H9 (cell line): ENCODE data around the gene PELO. TPM values are rescaled to one million over a fixed set of nuclear protein-coding genes. Genes with fewer than 3 reads are reported as not detected.

Source experiments
- DNase-seq: peaks from one replicate; pipeline ENCODE4 v3.0.0-alpha.2; 2017
- H2AFZ ChIP-seq: one replicate; pipeline ENCODE4 v1.6.1; 2013; ENCODE audit warnings: mild to moderate bottlenecking, low read length, control low read depth, moderate library complexity
- H2AK5ac ChIP-seq: 2 replicates; pipeline ENCODE4 v1.6.1; 2013; ENCODE audit warnings: low read length, control low read depth, mixed read lengths; ENCODE audit not compliant: insufficient read length
- H2BK120ac ChIP-seq: one replicate; pipeline ENCODE4 v1.6.1; 2013; ENCODE audit warnings: low read depth, mild to moderate bottlenecking, low read length, control low read depth, inconsistent platforms; ENCODE audit not compliant: poor library complexity, severe bottlenecking
- H2BK12ac ChIP-seq: 2 replicates; pipeline ENCODE4 v1.6.1; 2013; ENCODE audit warnings: low read length, control low read depth, mixed read lengths, low read depth; ENCODE audit not compliant: insufficient read length
- H2BK15ac ChIP-seq: 2 replicates; pipeline ENCODE4 v1.6.1; 2013; ENCODE audit warnings: low read depth, low read length, control low read depth
- H2BK20ac ChIP-seq: one replicate; pipeline ENCODE4 v1.6.1; 2013; ENCODE audit warnings: low read depth, mild to moderate bottlenecking, low read length, control low read depth, inconsistent platforms; ENCODE audit not compliant: poor library complexity, severe bottlenecking
- H2BK5ac ChIP-seq: 2 replicates; pipeline ENCODE4 v1.6.1; 2013; ENCODE audit warnings: low read length, control low read depth, mixed read lengths; ENCODE audit not compliant: insufficient read length
- H3K14ac ChIP-seq: 2 replicates; pipeline ENCODE4 v1.6.1; 2013; ENCODE audit warnings: low read length, control low read depth; ENCODE audit not compliant: insufficient read depth
- H3K18ac ChIP-seq: 2 replicates; pipeline ENCODE4 v1.6.1; 2013; ENCODE audit warnings: low read depth, mild to moderate bottlenecking, mixed read lengths, low read length, control low read depth; ENCODE audit not compliant: insufficient read length
- H3K23ac ChIP-seq: 2 replicates; pipeline ENCODE4 v1.6.1; 2013; ENCODE audit warnings: low read length, control low read depth, mixed read lengths, low read depth; ENCODE audit not compliant: insufficient read length
- H3K23me2 ChIP-seq: 2 replicates; pipeline ENCODE4 v1.6.1; 2013; ENCODE audit warnings: low read depth, mild to moderate bottlenecking, mixed read lengths, low read length, control low read depth; ENCODE audit not compliant: insufficient read length, poor library complexity, severe bottlenecking
- H3K27ac ChIP-seq: 2 replicates; pipeline ENCODE4 v1.5.1; 2013; ENCODE audit warnings: low read length, control low read depth, mixed read lengths, low read depth; ENCODE audit not compliant: insufficient read length
- H3K27me3 ChIP-seq: 2 replicates; pipeline ENCODE4 v1.6.1; 2013; ENCODE audit warnings: low read length, control low read depth, inconsistent platforms; ENCODE audit not compliant: insufficient read depth
- H3K4ac ChIP-seq: 2 replicates; pipeline ENCODE4 v1.6.1; 2013; ENCODE audit warnings: low read depth, mild to moderate bottlenecking, control low read depth, inconsistent platforms, low read length, moderate library complexity
- H3K4me1 ChIP-seq: 2 replicates; pipeline ENCODE4 v1.6.1; 2013; ENCODE audit warnings: low read length, control low read depth, inconsistent platforms; ENCODE audit not compliant: insufficient read depth
- H3K4me2 ChIP-seq: 2 replicates; pipeline ENCODE4 v1.6.1; 2013; ENCODE audit warnings: low read length, control low read depth, mixed read lengths; ENCODE audit not compliant: insufficient read length, insufficient read depth
- H3K56ac ChIP-seq: 2 replicates; pipeline ENCODE4 v1.6.1; 2013; ENCODE audit warnings: low read depth, mild to moderate bottlenecking, mixed read lengths, low read length, control low read depth; ENCODE audit not compliant: insufficient read length
- H3K79me1 ChIP-seq: 2 replicates; pipeline ENCODE4 v1.6.1; 2013; ENCODE audit warnings: low read depth, mild to moderate bottlenecking, moderate library complexity, low read length, control low read depth, inconsistent platforms; ENCODE audit not compliant: insufficient read depth, poor library complexity, severe bottlenecking
- H3K79me2 ChIP-seq: 2 replicates; pipeline ENCODE4 v1.6.1; 2013; ENCODE audit warnings: low read length, control low read depth, inconsistent platforms; ENCODE audit not compliant: insufficient read depth
- H3K9ac ChIP-seq: 2 replicates; pipeline ENCODE4 v1.6.1; 2013; ENCODE audit warnings: low read length, control low read depth, mixed read lengths; ENCODE audit not compliant: insufficient read length; ENCODE audit errors: extremely low read depth
- H3K9me3 ChIP-seq: one replicate; pipeline ENCODE4 v1.6.1; 2013; ENCODE audit warnings: low read depth, low read length, inconsistent platforms; ENCODE audit not compliant: control insufficient read depth
- H3T11ph ChIP-seq: one replicate; pipeline ENCODE4 v1.6.1; 2013; ENCODE audit warnings: mild to moderate bottlenecking, low read length, control low read depth, inconsistent platforms
- H4K20me1 ChIP-seq: one replicate; pipeline ENCODE4 v1.6.1; 2013; ENCODE audit not compliant: control insufficient read depth, insufficient read length, insufficient read depth
- H4K5ac ChIP-seq: 2 replicates; pipeline ENCODE4 v1.6.1; 2013; ENCODE audit warnings: low read depth, mild to moderate bottlenecking, mixed read lengths, low read length, control low read depth; ENCODE audit not compliant: insufficient read length
- H4K8ac ChIP-seq: replicated peaks from 2 replicates; pipeline ENCODE4 v1.6.1; 2013; ENCODE audit warnings: low read length, control low read depth, mixed read lengths, low read depth; ENCODE audit not compliant: insufficient read length
- H4K91ac ChIP-seq: 2 replicates; pipeline ENCODE4 v1.6.1; 2013; ENCODE audit warnings: low read depth, mild to moderate bottlenecking, moderate library complexity, mixed read lengths, low read length, control low read depth; ENCODE audit not compliant: insufficient read length
- H3K27ac Mint-ChIP-seq, 3 experiments: 2 replicates in 2 of 3; 3 replicates in 1 of 3; pipeline ENCODE4 v1.8.0; 2020 to 2021; ENCODE audit warnings: mixed read lengths in 3 of 3, mild to moderate bottlenecking in 1 of 3, moderate library complexity in 1 of 3
- H3K27me3 Mint-ChIP-seq: 2 replicates; pipeline ENCODE4 v1.8.0; 2021; ENCODE audit warnings: low read depth, mild to moderate bottlenecking, moderate library complexity, mixed read lengths
- H3K36me3 Mint-ChIP-seq, 3 experiments: 2 replicates in 2 of 3; 3 replicates in 1 of 3; pipeline ENCODE4 v1.8.0; 2020 to 2021; ENCODE audit warnings: low read depth in 3 of 3, mixed read lengths in 3 of 3; ENCODE audit not compliant: insufficient read depth in 1 of 3
- H3K4me1 Mint-ChIP-seq, 2 experiments: 2 replicates each; pipeline ENCODE4 v1.8.0; 2020; ENCODE audit warnings: mixed read lengths in 2 of 2
- H3K4me3 Mint-ChIP-seq, 2 experiments: 2 replicates in 1 of 2; 3 replicates in 1 of 2; pipeline ENCODE4 v1.8.0; 2020 to 2021; ENCODE audit warnings: mild to moderate bottlenecking in 2 of 2, mixed read lengths in 2 of 2, moderate library complexity in 1 of 2
- H3K9me3 Mint-ChIP-seq, 2 experiments: 2 replicates in 1 of 2; 3 replicates in 1 of 2; pipeline ENCODE4 v1.8.0; 2020; ENCODE audit warnings: mild to moderate bottlenecking in 2 of 2, mixed read lengths in 2 of 2, moderate library complexity in 1 of 2
- CTCF ChIP-seq: fragments of 200-600 bp; sonication (generic); conservative IDR thresholded peaks from 3 replicates; pipeline ENCODE4 v1.8.0; 2021; ENCODE audit warnings: antibody characterized with exemption, mild to moderate bottlenecking
- WGBS: extraction: QIAGEN DNeasy Blood & Tissue Kit; methylation state at CpG from one replicate; pipeline ENCODE4 v1.1.7; 2013; ENCODE audit warnings: missing lambda C conversion rate, low lambda C conversion rate, mixed read lengths; ENCODE audit not compliant: insufficient read length; ENCODE audit errors: extremely low coverage; 5-methylcytosine and 5-hydroxymethylcytosine counted together
- total RNA-seq: library from RNA; stranded (reverse); gene quantifications from 2 replicates; pipeline ENCODE4 v1.2.1, GENCODE V29; 2021

The PELO gene
- total RNA-seq, 1 experiment from 2014 or later, result 20.3 TPM

- DNase-seq, result no peak
- Mint-ChIP-seq H3K4me1 (peaks cover 20 to 21% of the 10 kb centered on the region in 2 experiments), H3K27ac (no peak overlapping the region), H3K9me3 (no peaks in the 10 kb centered on the region; a peak in 1 of 5 replicates), H3K4me3 (no peak overlapping the region), H3K36me3 (no peaks in the 10 kb centered on the region), H3K27me3 (no peaks in the 10 kb centered on the region)
- Histone ChIP-seq H3K4me2 (no peak overlapping the region), H3K18ac (no peak overlapping the region), H3K79me1 (no peaks in the 10 kb centered on the region), H3K27me3 (no peaks in the 10 kb centered on the region), H3K4me1 (no peaks in the 10 kb centered on the region), H3K4ac (no peak overlapping the region), H3K79me2 (no peaks in the 10 kb centered on the region), H3K56ac (no peak overlapping the region), H3K23me2 (no peaks in the 10 kb centered on the region), H3K9me3 (no peaks in the 10 kb centered on the region), H4K8ac (no peak overlapping the region), H2BK12ac (no peak overlapping the region), H2BK15ac (no peak overlapping the region), H3K23ac (no peak overlapping the region), H3K27ac (no peak overlapping the region), H2AFZ (no peak overlapping the region), H3T11ph (no peak overlapping the region), H3K14ac (no peak overlapping the region), H3K9ac (no peak overlapping the region), H4K91ac (no peak overlapping the region), H4K20me1 (no peaks in the 10 kb centered on the region), H2BK20ac (no peak overlapping the region), H4K5ac (no peak overlapping the region), H2AK5ac (no peak overlapping the region), H2BK120ac (no peak overlapping the region), H2BK5ac (no peak overlapping the region)
- TF ChIP-seq CTCF, result no peak
- WGBS, result no CpG with 5 or more reads among the region's 2 CpGs
These were observed 14.4 kb upstream of the PELO start for GRCh38 chr5:52773342-52773741.
